ENCODE data around the gene TROAP.

TROAP gene

DNA sequence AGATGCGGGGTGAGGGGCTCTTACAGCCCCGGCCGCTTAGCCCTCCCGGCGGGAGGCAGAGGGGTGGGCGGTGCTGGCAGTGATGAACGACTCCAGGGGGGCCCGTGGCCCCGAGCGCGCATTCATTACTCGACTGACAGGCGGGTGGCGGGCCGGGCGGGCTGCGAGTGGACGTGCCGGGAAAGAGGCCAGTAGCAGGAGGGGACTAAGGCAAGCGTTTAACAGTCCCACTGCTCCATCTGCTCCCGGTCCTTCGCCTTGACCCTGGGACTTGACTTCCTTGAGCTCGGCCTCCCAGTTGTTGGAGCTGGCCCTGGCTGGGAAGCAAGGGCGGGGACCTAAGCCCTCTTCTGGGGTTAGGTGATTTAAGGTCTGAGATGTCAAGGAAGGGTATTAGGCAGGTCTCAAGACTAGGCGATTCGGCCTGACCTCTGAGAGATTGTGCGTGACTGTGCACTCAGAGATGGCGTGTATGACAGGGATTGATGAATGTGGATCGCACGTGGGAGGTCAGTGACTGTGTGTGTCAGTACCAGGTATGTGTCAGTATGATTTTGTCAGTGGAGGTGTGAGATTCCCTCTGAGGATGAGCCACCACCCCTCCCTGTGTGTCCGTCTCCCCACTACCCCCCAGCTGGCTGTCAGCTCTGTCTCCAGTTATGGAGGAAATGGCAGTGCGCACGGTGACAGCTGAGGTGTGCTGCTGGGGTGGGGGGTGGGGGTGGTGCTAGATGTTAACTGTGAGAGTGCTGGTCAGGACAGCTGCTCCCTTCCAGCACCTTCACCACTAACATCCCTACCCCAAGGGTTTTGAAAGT is 20.1 kb downstream of the TROAP start:
- no peak for DNase-seq (ENCODE audit: low spot score)
- H3K27ac ChIP-seq (ENCODE audit: poor library complexity, severe bottlenecking) = no peak overlapping the region
- H3K4me3 ChIP-seq (ENCODE audit: severe bottlenecking) = no peak overlapping the region
- TF ChIP-seq CTCF (IDR thresholded peaks at IDR 0.05; ENCODE audit: poor library complexity, severe bottlenecking) = no peak
- H3K4me1 ChIP-seq (ENCODE audit: insufficient read depth, poor library complexity, severe bottlenecking) = peaks cover 13% of the 10 kb centered on the region
- no peaks in the 10 kb centered on the region for H3K36me3 ChIP-seq (ENCODE audit: low read depth)
- H3K27me3 ChIP-seq (ENCODE audit: insufficient read depth, poor library complexity, severe bottlenecking) = peaks cover 55% of the 10 kb centered on the region
- no peak for ATAC-seq (ENCODE audit: low read depth)
- no peaks in the 10 kb centered on the region for H3K9me3 ChIP-seq (ENCODE audit: severe bottlenecking)

DNA sequence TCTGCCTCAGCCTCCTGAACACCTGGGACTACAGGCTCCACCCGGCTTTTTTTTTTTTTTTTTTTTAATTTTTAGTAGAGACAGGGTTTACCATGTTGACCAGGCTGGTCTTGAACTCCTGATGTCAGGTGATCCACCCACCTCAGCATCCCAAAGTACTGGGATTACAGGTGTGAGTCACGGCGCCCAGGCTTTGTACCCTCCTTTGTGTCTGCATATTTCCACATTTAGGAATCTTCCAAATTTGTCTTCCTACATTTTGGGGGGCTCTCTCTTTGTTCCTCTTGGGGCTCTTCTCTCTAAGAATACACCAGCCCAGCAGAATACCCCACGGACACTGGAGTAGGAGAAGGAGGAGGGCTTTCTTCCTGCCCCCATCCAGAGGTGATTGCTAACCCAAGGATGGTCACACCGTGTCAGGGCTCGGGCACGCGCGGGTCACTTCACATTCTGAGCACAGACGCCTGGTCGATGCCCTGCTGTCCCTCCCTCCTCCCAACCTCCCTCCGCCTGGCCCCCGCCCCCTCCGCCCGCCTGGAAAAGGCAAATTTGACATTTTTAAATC is 21.5 kb downstream of the TROAP start:
- no peaks in the 10 kb centered on the region for H3K36me3 ChIP-seq (ENCODE audit: low read depth)
- H3K27ac ChIP-seq (ENCODE audit: poor library complexity, severe bottlenecking) = no peak overlapping the region
- H3K9me3 ChIP-seq (ENCODE audit: severe bottlenecking) = no peaks in the 10 kb centered on the region
- DNase-seq (ENCODE audit: low spot score) (peak; percentile 37), ATAC-seq (ENCODE audit: low read depth) (no peak)
- TF ChIP-seq CTCF (IDR thresholded peaks at IDR 0.05; ENCODE audit: poor library complexity, severe bottlenecking) = no peak
- peaks cover 13% of the 10 kb centered on the region for H3K4me1 ChIP-seq (ENCODE audit: insufficient read depth, poor library complexity, severe bottlenecking)
- H3K4me3 ChIP-seq (ENCODE audit: severe bottlenecking) = no peak overlapping the region
- H3K27me3 ChIP-seq (ENCODE audit: insufficient read depth, poor library complexity, severe bottlenecking) = peaks cover 55% of the 10 kb centered on the region

DNA sequence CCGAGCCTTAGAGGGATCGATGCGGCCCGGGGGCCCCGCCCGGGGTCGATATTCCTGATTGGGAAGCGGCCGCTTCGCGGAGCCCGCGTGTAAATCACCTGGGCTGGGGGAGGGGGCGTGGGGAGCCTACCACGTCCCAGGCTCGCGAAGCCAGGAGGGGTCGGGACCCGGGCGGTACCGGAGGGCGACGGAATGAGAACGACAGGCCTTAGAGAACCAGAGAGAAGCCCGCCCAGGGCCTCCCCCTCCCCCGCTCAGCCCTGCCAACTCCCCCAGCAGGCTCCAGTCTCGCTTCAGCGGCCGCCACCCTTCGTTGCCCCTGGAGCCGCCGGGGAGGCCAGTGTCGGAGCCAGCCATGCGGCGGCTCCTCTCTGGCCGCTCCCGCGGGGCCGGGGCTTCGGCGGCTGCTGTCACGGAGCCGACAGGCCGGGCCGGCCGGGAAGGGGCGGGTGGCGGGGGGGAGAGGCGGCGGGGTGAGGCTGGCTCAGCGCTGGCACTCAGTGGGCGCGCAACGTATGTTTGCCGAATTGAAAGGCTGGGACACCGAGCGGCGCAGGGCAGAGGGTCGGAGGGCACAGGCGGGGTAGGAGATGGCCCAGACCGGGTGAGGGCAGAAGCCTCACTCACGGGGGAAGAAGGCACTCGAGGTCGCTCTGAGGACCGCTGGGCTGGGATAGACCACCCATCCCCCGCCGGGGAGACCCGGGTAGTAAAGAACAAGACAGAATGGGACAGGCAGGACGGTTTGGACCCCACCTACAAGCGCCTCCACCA is 22.2 kb downstream of the TROAP start:
- Histone ChIP-seq H3K27me3 (ENCODE audit: insufficient read depth, poor library complexity, severe bottlenecking) (peaks cover 55% of the 10 kb centered on the region), H3K9me3 (ENCODE audit: severe bottlenecking) (no peaks in the 10 kb centered on the region), H3K36me3 (ENCODE audit: low read depth) (no peaks in the 10 kb centered on the region), H3K4me3 (ENCODE audit: severe bottlenecking) (peak overlapping the region; percentile 12), H3K4me1 (ENCODE audit: insufficient read depth, poor library complexity, severe bottlenecking) (peaks cover 13% of the 10 kb centered on the region), H3K27ac (ENCODE audit: poor library complexity, severe bottlenecking) (no peak overlapping the region)
- DNase-seq (ENCODE audit: low spot score) = peak; percentile 52
- peak; percentile 16 for ATAC-seq (ENCODE audit: low read depth)
- no peak for TF ChIP-seq CTCF (IDR thresholded peaks at IDR 0.05; ENCODE audit: poor library complexity, severe bottlenecking)

GRCh38 chr12:49345825-49346658 is 23.0 kb downstream of the TROAP start:
- H3K4me3 ChIP-seq (ENCODE audit: severe bottlenecking) = peak overlapping the region; percentile 12
- no peaks in the 10 kb centered on the region for H3K9me3 ChIP-seq (ENCODE audit: severe bottlenecking)
- H3K4me1 ChIP-seq (ENCODE audit: insufficient read depth, poor library complexity, severe bottlenecking) = peaks cover 13% of the 10 kb centered on the region
- H3K27me3 ChIP-seq (ENCODE audit: insufficient read depth, poor library complexity, severe bottlenecking) = peaks cover 55% of the 10 kb centered on the region
- no peak for DNase-seq (ENCODE audit: low spot score)
- TF ChIP-seq CTCF (IDR thresholded peaks at IDR 0.05; ENCODE audit: poor library complexity, severe bottlenecking) = no peak
- no peak; the same call in 2 of the 3 replicates for ATAC-seq (ENCODE audit: low read depth)
- no peaks in the 10 kb centered on the region for H3K36me3 ChIP-seq (ENCODE audit: low read depth)
- H3K27ac ChIP-seq (ENCODE audit: poor library complexity, severe bottlenecking) = no peak overlapping the region

Measured in RWPE2 (cell line).